Measurements from ENCODE around the gene CTSZ. TPM values are rescaled to one million over a fixed set of nuclear protein-coding genes. Genes with fewer than 3 reads are reported as not detected.

CTSZ gene
- total RNA-seq, 1 donor = 79.9 TPM

- no peak for TF ChIP-seq CTCF (IDR thresholded peaks at IDR 0.05; ENCODE audit: insufficient read depth, low read depth, low read length)
- no peak overlapping the region for H3K4me3 ChIP-seq (ENCODE audit: low read depth, low read length)
- no peak for DNase-seq (ENCODE audit: low read depth)
Observed at GRCh38 chr20:59018817-59019216, 11.8 kb upstream of the CTSZ start.

- no peak overlapping the region for H3K4me3 ChIP-seq (ENCODE audit: low read depth, low read length)
- no peak for DNase-seq (ENCODE audit: low read depth)
- no peak for TF ChIP-seq CTCF (IDR thresholded peaks at IDR 0.05; ENCODE audit: insufficient read depth, low read depth, low read length)
Observed at GRCh38 chr20:59017493-59018231, 10.6 kb upstream of the CTSZ start.

- no peak for DNase-seq (ENCODE audit: low read depth)
- TF ChIP-seq CTCF (IDR thresholded peaks at IDR 0.05; ENCODE audit: insufficient read depth, low read depth, low read length) = no peak
- no peak overlapping the region for H3K4me3 ChIP-seq (ENCODE audit: low read depth, low read length)
Observed at GRCh38 chr20:59016795-59017492, 9.9 kb upstream of the CTSZ start.

GRCh38 chr20:59015812-59016711 lies 9.0 kb upstream of the CTSZ start:
- TF ChIP-seq CTCF (IDR thresholded peaks at IDR 0.05; ENCODE audit: insufficient read depth, low read depth, low read length) = no peak
- DNase-seq (ENCODE audit: low read depth) = no peak
- no peak overlapping the region for H3K4me3 ChIP-seq (ENCODE audit: low read depth, low read length)

- no peak for DNase-seq (ENCODE audit: low read depth)
- no peak overlapping the region for H3K4me3 ChIP-seq (ENCODE audit: low read depth, low read length)
- TF ChIP-seq CTCF (IDR thresholded peaks at IDR 0.05; ENCODE audit: insufficient read depth, low read depth, low read length) = no peak
Observed at GRCh38 chr20:59015411-59015810, 8.4 kb upstream of the CTSZ start.

- no peak for TF ChIP-seq CTCF (IDR thresholded peaks at IDR 0.05; ENCODE audit: insufficient read depth, low read depth, low read length)
- no peak for DNase-seq (ENCODE audit: low read depth)
- no peak overlapping the region for H3K4me3 ChIP-seq (ENCODE audit: low read depth, low read length)
Observed at GRCh38 chr20:59014680-59015389, 7.8 kb upstream of the CTSZ start.

Data from fibroblast of villous mesenchyme (primary cell).